ENCODE results near the gene COPG2. TPM values are rescaled to one million over a fixed set of nuclear protein-coding genes. Genes with fewer than 3 reads are reported as not detected.

COPG2 gene
- total RNA-seq, 1 donor from 2014 or later: 20.6 TPM

DNA sequence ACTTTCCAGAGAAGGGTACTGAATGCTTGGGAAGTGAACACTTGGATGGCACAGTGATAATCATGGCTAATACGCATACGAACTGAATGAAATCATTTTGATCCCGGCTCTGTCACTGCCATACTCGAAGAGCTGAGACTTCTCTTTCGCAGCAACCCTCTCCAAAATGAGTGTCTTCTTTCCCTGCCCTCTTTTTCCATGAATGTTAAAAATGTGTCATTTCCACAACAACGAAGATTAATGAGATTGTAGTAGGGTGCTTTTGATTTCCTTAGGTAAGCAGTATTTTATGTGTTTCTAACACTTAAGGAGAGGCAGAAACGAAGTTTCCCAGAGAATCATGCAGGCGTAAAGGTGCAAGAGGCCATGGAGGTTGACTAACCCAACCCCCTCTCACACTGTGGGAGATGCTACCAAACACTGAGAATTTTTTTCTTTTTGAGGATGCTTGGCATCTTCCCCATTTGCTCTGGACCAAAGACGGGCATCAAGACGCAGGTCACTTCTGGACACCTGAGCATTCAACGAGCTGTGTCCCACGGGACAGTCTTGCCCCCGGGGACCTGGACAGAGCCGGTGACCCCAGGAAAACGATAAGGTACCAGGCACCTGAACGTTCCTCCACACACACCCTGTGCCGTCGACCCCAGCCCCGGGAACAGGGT, 823 bp downstream of the COPG2 start:
- Histone ChIP-seq H3K9ac (ENCODE audit: low read length) (peak overlapping the region; percentile 82), H3K4me1 (ENCODE audit: insufficient read depth, low read length) (peaks cover 9% of the 10 kb centered on the region), H3K27me3 (ENCODE audit: insufficient read depth, low read length) (no peaks in the 10 kb centered on the region), H3K79me2 (ENCODE audit: insufficient read depth, low read length) (no peaks in the 10 kb centered on the region), H3K9me3 (ENCODE audit: insufficient read depth, low read depth, low read length) (no peaks in the 10 kb centered on the region), H3K4me2 (ENCODE audit: low read length) (peak overlapping the region; percentile 88), H3K4me3 (ENCODE audit: insufficient read depth, low read depth, low read length) (peak overlapping the region; percentile 71), H4K20me1 (ENCODE audit: insufficient read depth, low read length) (no peaks in the 10 kb centered on the region), H2AFZ (ENCODE audit: low read depth, low read length) (peak overlapping the region; percentile 72), H3K27ac (ENCODE audit: low read depth, low read length) (no peak overlapping the region), H3K36me3 (ENCODE audit: insufficient read depth, low read length) (no peaks in the 10 kb centered on the region)
- no peaks in the 10 kb centered on the region for H3K9me3 Mint-ChIP-seq (ENCODE audit: unreplicated experiment)
- peaks cover 3% of the 10 kb centered on the region for H3K4me1 Mint-ChIP-seq (ENCODE audit: low read depth, unreplicated experiment)
- no peak for DNase-seq (ENCODE audit: low read depth)
- no peaks in the 10 kb centered on the region for H3K36me3 Mint-ChIP-seq (ENCODE audit: low read depth, unreplicated experiment)
- TF ChIP-seq EZH2 (IDR thresholded peaks at IDR 0.05; ENCODE audit: insufficient read depth, low read length): no peak
- TF ChIP-seq, protein P1, sequence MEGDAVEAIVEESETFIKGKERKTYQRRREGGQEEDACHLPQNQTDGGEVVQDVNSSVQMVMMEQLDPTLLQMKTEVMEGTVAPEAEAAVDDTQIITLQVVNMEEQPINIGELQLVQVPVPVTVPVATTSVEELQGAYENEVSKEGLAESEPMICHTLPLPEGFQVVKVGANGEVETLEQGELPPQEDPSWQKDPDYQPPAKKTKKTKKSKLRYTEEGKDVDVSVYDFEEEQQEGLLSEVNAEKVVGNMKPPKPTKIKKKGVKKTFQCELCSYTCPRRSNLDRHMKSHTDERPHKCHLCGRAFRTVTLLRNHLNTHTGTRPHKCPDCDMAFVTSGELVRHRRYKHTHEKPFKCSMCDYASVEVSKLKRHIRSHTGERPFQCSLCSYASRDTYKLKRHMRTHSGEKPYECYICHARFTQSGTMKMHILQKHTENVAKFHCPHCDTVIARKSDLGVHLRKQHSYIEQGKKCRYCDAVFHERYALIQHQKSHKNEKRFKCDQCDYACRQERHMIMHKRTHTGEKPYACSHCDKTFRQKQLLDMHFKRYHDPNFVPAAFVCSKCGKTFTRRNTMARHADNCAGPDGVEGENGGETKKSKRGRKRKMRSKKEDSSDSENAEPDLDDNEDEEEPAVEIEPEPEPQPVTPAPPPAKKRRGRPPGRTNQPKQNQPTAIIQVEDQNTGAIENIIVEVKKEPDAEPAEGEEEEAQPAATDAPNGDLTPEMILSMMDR (IDR thresholded peaks at IDR 0.05; ENCODE audit: insufficient read depth, low read depth, low read length): no peak
- peak overlapping the region; percentile 70 for H3K27ac Mint-ChIP-seq (ENCODE audit: unreplicated experiment)
- H3K27me3 Mint-ChIP-seq (ENCODE audit: low read depth, unreplicated experiment): peaks cover 2% of the 10 kb centered on the region
- peak overlapping the region; percentile 87 for H3K4me3 Mint-ChIP-seq (ENCODE audit: unreplicated experiment)
- FAIRE-seq: peak; percentile 26

DNA sequence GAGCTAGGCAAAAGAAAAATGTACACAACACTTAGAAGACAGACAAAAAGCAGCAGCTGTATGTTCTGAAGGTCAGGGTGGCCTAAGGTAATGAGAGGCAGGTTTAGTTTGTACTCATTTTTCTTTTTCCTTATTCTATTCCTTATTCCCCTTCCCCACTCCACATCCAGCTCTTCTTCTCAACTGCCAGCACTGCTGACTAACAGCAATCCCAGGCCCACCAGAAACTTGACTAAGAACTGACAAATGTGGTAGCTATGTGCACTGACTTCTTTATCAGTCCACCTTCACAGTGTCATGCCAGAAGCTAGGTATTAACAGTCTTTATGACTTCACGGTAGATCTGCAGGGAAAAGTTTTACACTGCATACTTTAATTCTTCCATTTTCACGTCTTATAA, 6.1 kb downstream of the COPG2 start:
- peak; percentile 46 for DNase-seq (ENCODE audit: low read depth)
- peaks cover 8% of the 10 kb centered on the region for H3K36me3 ChIP-seq (ENCODE audit: insufficient read depth, low read length)
- H3K4me2 ChIP-seq (ENCODE audit: low read length): no peak overlapping the region
- H3K27ac ChIP-seq (ENCODE audit: low read depth, low read length): no peak overlapping the region
- H3K9me3 ChIP-seq (ENCODE audit: insufficient read depth, low read depth, low read length): no peaks in the 10 kb centered on the region
- H3K4me3 ChIP-seq (ENCODE audit: insufficient read depth, low read depth, low read length): no peak overlapping the region
- H3K27ac Mint-ChIP-seq (ENCODE audit: unreplicated experiment): no peak overlapping the region
- peaks cover 12% of the 10 kb centered on the region for H3K4me1 Mint-ChIP-seq (ENCODE audit: low read depth, unreplicated experiment)
- H3K27me3 ChIP-seq (ENCODE audit: insufficient read depth, low read length): no peaks in the 10 kb centered on the region
- no peak overlapping the region for H2AFZ ChIP-seq (ENCODE audit: low read depth, low read length)
- H3K4me1 ChIP-seq (ENCODE audit: insufficient read depth, low read length): peaks cover under 1% of the 10 kb centered on the region
- H4K20me1 ChIP-seq (ENCODE audit: insufficient read depth, low read length): no peaks in the 10 kb centered on the region
- no peak for TF ChIP-seq EZH2 (IDR thresholded peaks at IDR 0.05; ENCODE audit: insufficient read depth, low read length)
- TF ChIP-seq, protein P1 (IDR thresholded peaks at IDR 0.05; ENCODE audit: insufficient read depth, low read depth, low read length): no peak
- no peaks in the 10 kb centered on the region for H3K27me3 Mint-ChIP-seq (ENCODE audit: low read depth, unreplicated experiment)
- no peak overlapping the region for H3K9ac ChIP-seq (ENCODE audit: low read length)
- H3K9me3 Mint-ChIP-seq (ENCODE audit: unreplicated experiment): no peaks in the 10 kb centered on the region
- no peak overlapping the region for H3K4me3 Mint-ChIP-seq (ENCODE audit: unreplicated experiment)
- no peak for FAIRE-seq
- H3K36me3 Mint-ChIP-seq (ENCODE audit: low read depth, unreplicated experiment): no peaks in the 10 kb centered on the region
- H3K79me2 ChIP-seq (ENCODE audit: insufficient read depth, low read length): no peaks in the 10 kb centered on the region

- H3K4me1 Mint-ChIP-seq (ENCODE audit: low read depth, unreplicated experiment): peaks cover 3% of the 10 kb centered on the region
- Histone ChIP-seq H3K27ac (ENCODE audit: low read depth, low read length) (no peak overlapping the region), H3K4me1 (ENCODE audit: insufficient read depth, low read length) (no peaks in the 10 kb centered on the region), H3K4me2 (ENCODE audit: low read length) (no peak overlapping the region), H3K36me3 (ENCODE audit: insufficient read depth, low read length) (no peaks in the 10 kb centered on the region), H4K20me1 (ENCODE audit: insufficient read depth, low read length) (no peaks in the 10 kb centered on the region), H3K9ac (ENCODE audit: low read length) (no peak overlapping the region), H3K27me3 (ENCODE audit: insufficient read depth, low read length) (no peaks in the 10 kb centered on the region), H3K79me2 (ENCODE audit: insufficient read depth, low read length) (no peaks in the 10 kb centered on the region), H3K9me3 (ENCODE audit: insufficient read depth, low read depth, low read length) (no peaks in the 10 kb centered on the region), H2AFZ (ENCODE audit: low read depth, low read length) (no peak overlapping the region), H3K4me3 (ENCODE audit: insufficient read depth, low read depth, low read length) (no peak overlapping the region)
- no peak overlapping the region for H3K27ac Mint-ChIP-seq (ENCODE audit: unreplicated experiment)
- peaks cover 2% of the 10 kb centered on the region for H3K36me3 Mint-ChIP-seq (ENCODE audit: low read depth, unreplicated experiment)
- no peak for FAIRE-seq
- no peaks in the 10 kb centered on the region for H3K9me3 Mint-ChIP-seq (ENCODE audit: unreplicated experiment)
- H3K27me3 Mint-ChIP-seq (ENCODE audit: low read depth, unreplicated experiment): no peaks in the 10 kb centered on the region
- no peak overlapping the region for H3K4me3 Mint-ChIP-seq (ENCODE audit: unreplicated experiment)
- DNase-seq (ENCODE audit: low read depth): no peak
- TF ChIP-seq, protein P1 (IDR thresholded peaks at IDR 0.05; ENCODE audit: insufficient read depth, low read depth, low read length): no peak
- TF ChIP-seq EZH2 (IDR thresholded peaks at IDR 0.05; ENCODE audit: insufficient read depth, low read length): no peak
Observed at GRCh38 chr7:130655286-130655685, 13.3 kb downstream of the COPG2 start.
